ENCODE results near the gene CCDC185. TPM values are rescaled to one million over a fixed set of nuclear protein-coding genes. Genes with fewer than 3 reads are reported as not detected.
A peak's percentile ranks its signal among the peaks of the same experiment; 100 is the strongest.

Gene CCDC185
- total and polyA plus RNA-seq, 2 experiments from 2014 or later, result 0.56 TPM; not detected in 1

- peak overlapping the region; percentile 92 for H2AFZ ChIP-seq
These were observed 25.9 kb downstream of the CCDC185 start for GRCh38 chr1:223419115-223419514.

DNA sequence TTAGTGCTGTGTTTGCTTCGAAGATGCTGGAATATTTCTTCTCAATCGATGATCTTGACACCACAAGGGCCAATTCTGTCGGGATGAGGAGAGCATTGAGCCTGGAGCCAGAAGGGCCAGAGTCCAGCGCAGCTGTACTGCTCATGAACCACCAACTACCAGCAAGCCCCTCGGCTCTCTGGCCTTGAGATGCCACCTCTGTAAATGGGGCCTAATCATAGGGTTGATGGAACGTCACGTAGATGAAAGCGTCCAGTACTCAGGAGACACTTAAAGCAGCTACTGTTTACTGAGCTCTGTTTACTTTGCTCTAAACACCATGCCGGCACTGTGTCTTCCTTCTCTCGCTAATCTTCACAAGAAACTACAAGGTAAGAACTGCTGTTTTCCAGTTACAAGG lies 26.3 kb downstream of the CCDC185 start:
- Mint-ChIP-seq H3K27ac (no peak overlapping the region), H3K36me3 (ENCODE audit: low read depth) (no peaks in the 10 kb centered on the region), H3K4me3 (no peak overlapping the region), H3K9me3 (no peaks in the 10 kb centered on the region), H3K27me3 (ENCODE audit: insufficient read depth, low read depth, poor library complexity) (no peaks in the 10 kb centered on the region), H3K4me1 (peaks cover 7% of the 10 kb centered on the region; the same call in 2 of the 3 replicates)
- H3K27ac ChIP-seq (ENCODE audit: low read depth), result no peak overlapping the region
- no peaks in the 10 kb centered on the region for H3F3A ChIP-seq (replicated peaks; ENCODE audit: low read depth)
- 0 out of 2 replicates have a peak overlapping the region, but pooled peaks have one; percentile 14 for H2AFZ ChIP-seq
- no peaks in the 10 kb centered on the region for H3K79me2 ChIP-seq (replicated peaks; ENCODE audit: insufficient read depth)
- H3K4me1 ChIP-seq (ENCODE audit: insufficient read depth), result peaks cover 9% of the 10 kb centered on the region
- no peaks in the 10 kb centered on the region for H4K20me1 ChIP-seq (replicated peaks; ENCODE audit: insufficient read depth)
- H3K4me2 ChIP-seq, result no peak overlapping the region
- no peaks in the 10 kb centered on the region for H3K27me3 ChIP-seq (ENCODE audit: insufficient read depth)
- DNase-seq (ENCODE audit: low spot score) (no peak), ATAC-seq (no peak)
- no peaks in the 10 kb centered on the region for H3K36me3 ChIP-seq (ENCODE audit: insufficient read depth)
- H3K4me3 ChIP-seq, result no peak overlapping the region
- H3K9me2 ChIP-seq (ENCODE audit: insufficient read depth), result no peaks in the 10 kb centered on the region
- no peak for TF ChIP-seq STAT1 (IDR thresholded peaks at IDR 0.05; ENCODE audit: unreplicated experiment)
- no peak for TF ChIP-seq REST (IDR thresholded peaks at IDR 0.05; ENCODE audit: unreplicated experiment)
- TF ChIP-seq EZH2phosphoT487 (IDR thresholded peaks at IDR 0.05; ENCODE audit: unreplicated experiment), result no peak
- TF ChIP-seq NANOG (IDR thresholded peaks at IDR 0.05; ENCODE audit: borderline replicate concordance), result no peak
- no peak for TF ChIP-seq ZNF114 (CRISPR knock-in tag; IDR thresholded peaks at IDR 0.05)
- no peak for TF ChIP-seq ETS1 (IDR thresholded peaks at IDR 0.05)
- no peak for TF ChIP-seq ZNF462 (CRISPR knock-in tag; IDR thresholded peaks at IDR 0.05)

More at GRCh38 chr1:223419115-223419514, 25.9 kb downstream of the CCDC185 start:
- Histone ChIP-seq H3K9me2 (ENCODE audit: insufficient read depth) (no peaks in the 10 kb centered on the region), H3F3A (replicated peaks; ENCODE audit: low read depth) (no peaks in the 10 kb centered on the region), H3K36me3 (ENCODE audit: insufficient read depth) (no peaks in the 10 kb centered on the region), H3K4me2 (0 out of 2 replicates have a peak overlapping the region, but pooled peaks have one; percentile 38), H3K79me2 (replicated peaks; ENCODE audit: insufficient read depth) (no peaks in the 10 kb centered on the region), H4K20me1 (replicated peaks; ENCODE audit: insufficient read depth) (no peaks in the 10 kb centered on the region), H3K27ac (ENCODE audit: low read depth) (no peak overlapping the region), H3K4me3 (no peak overlapping the region), H3K4me1 (ENCODE audit: insufficient read depth) (peaks cover 9% of the 10 kb centered on the region), H3K27me3 (ENCODE audit: insufficient read depth) (no peaks in the 10 kb centered on the region)
- Mint-ChIP-seq H3K36me3 (ENCODE audit: low read depth) (no peaks in the 10 kb centered on the region), H3K27ac (no peak overlapping the region), H3K4me1 (peaks cover 7% of the 10 kb centered on the region; the same call in 2 of the 3 replicates), H3K27me3 (ENCODE audit: insufficient read depth, low read depth, poor library complexity) (no peaks in the 10 kb centered on the region), H3K9me3 (no peaks in the 10 kb centered on the region), H3K4me3 (no peak overlapping the region)
- TF ChIP-seq JUNB (IDR thresholded peaks at IDR 0.05; ENCODE audit: unreplicated experiment), result no peak
- no peak for TF ChIP-seq ETS1 (IDR thresholded peaks at IDR 0.05)
- TF ChIP-seq ZNF331 (CRISPR knock-in tag; IDR thresholded peaks at IDR 0.05; ENCODE audit: low read depth), result no peak
- no peak for DNase-seq (ENCODE audit: low spot score)
- no peak for ATAC-seq

Data from GM23338 (cell line).